GM19099 (cell line): ENCODE measurements around the gene WBP11.

Experiments used
- POLR2A ChIP-seq: IDR thresholded peaks from 3 replicates; pipeline ENCODE4 v1.6.1; 2011; ENCODE audit warnings: low read depth; ENCODE audit not compliant: insufficient read length; ENCODE audit errors: extremely low read depth

WBP11 gene

GRCh38 chr12:14833336-14833735 lies 30.1 kb upstream of the WBP11 start:
- TF ChIP-seq POLR2A = no peak

GRCh38 chr12:14828892-14829291 lies 25.6 kb upstream of the WBP11 start:
- no peak for TF ChIP-seq POLR2A

GRCh38 chr12:14827043-14827442 lies 23.8 kb upstream of the WBP11 start:
- TF ChIP-seq POLR2A = no peak

GRCh38 chr12:14826491-14826890 lies 23.2 kb upstream of the WBP11 start:
- TF ChIP-seq POLR2A = no peak

- TF ChIP-seq POLR2A = no peak
Observed at GRCh38 chr12:14825256-14825655, 22.0 kb upstream of the WBP11 start.

- no peak for TF ChIP-seq POLR2A
Observed at GRCh38 chr12:14824012-14824634, 20.8 kb upstream of the WBP11 start.

- TF ChIP-seq POLR2A = no peak
Observed at GRCh38 chr12:14814014-14814413, 10.7 kb upstream of the WBP11 start, which contains the start of gene SMCO3. TSS of gene SMCO3 (minus strand) at chr12:14814182. CDS start at chr12:14806680, 7,502 bp downstream.

GRCh38 chr12:14811486-14811885 lies 8.2 kb upstream of the WBP11 start:
- no peak for TF ChIP-seq POLR2A

GRCh38 chr12:14810953-14811483 lies 7.7 kb upstream of the WBP11 start:
- no peak for TF ChIP-seq POLR2A

GRCh38 chr12:14810167-14810952 lies 7.1 kb upstream of the WBP11 start:
- no peak for TF ChIP-seq POLR2A

GRCh38 chr12:14803830-14804160 lies 517 bp upstream of the WBP11 start:
- TF ChIP-seq POLR2A = no peak

- TF ChIP-seq POLR2A = no peak
Observed at GRCh38 chr12:14802721-14803010, 612 bp downstream of the WBP11 start.

GRCh38 chr12:14802247-14802646 lies 1.0 kb downstream of the WBP11 start:
- TF ChIP-seq POLR2A = no peak

- no peak for TF ChIP-seq POLR2A
Observed at GRCh38 chr12:14795028-14795448, 8.2 kb downstream of the WBP11 start.

GRCh38 chr12:14785568-14785967 lies 17.7 kb downstream of the WBP11 start:
- no peak for TF ChIP-seq POLR2A

- no peak for TF ChIP-seq POLR2A
Observed at GRCh38 chr12:14784471-14784870, 18.8 kb downstream of the WBP11 start.
